HCT116 (cell line): ENCODE measurements around the gene UFD1. TPM values are rescaled to one million over a fixed set of nuclear protein-coding genes. Genes with fewer than 3 reads are reported as not detected.

ENCODE experiments used
- ATAC-seq: fragments of 200-7000 bp; cut with Tn5 transposase; 2 replicates; pipeline ENCODE4 v1.9.1; 2020; ENCODE audit warnings: mild to moderate bottlenecking, moderate library complexity
- BruUV-seq: library from RNA; stranded (reverse); fragments of 400-500 nt; replicated peaks from 2 replicates; lab custom pipeline; 2021; lab: Mats Ljungman, UMichigan
- CTCF ChIA-PET: fragments of 300-600 bp; sonication (Branson Sonifier 250); formaldehyde crosslinking; loops from one replicate; lab custom pipeline; 2021; ENCODE audit warnings: antibody characterized with exemption; lab: Charles Lee
- POLR2A ChIA-PET: fragments of 300-600, 350-600 bp; sonication (Branson Sonifier 250); formaldehyde crosslinking; loops from one replicate; lab custom pipeline; 2021; ENCODE audit warnings: antibody characterized with exemption; lab: Charles Lee
- RAD21 ChIA-PET, 2 experiments: fragments of 300-600 bp; sonication (Branson Sonifier 250); formaldehyde crosslinking; loops; one replicate each; lab custom pipeline; 2023; ENCODE audit warnings: low total read pairs in 2 of 2; ENCODE audit not compliant: uncharacterized antibody in 2 of 2, unreplicated experiment in 2 of 2, low non-redundant PET in 1 of 2; lab: Charles Lee
- DNase-seq: peaks from one replicate; pipeline ENCODE4 v3.0.0-alpha.2; 2010; ENCODE audit warnings: low read depth, low spot score
- H2AFZ ChIP-seq: fragments of 200-600 bp; shearing (Covaris generic), sonication (generic); 2 replicates; pipeline ENCODE4 v1.6.1; 2017; ENCODE audit warnings: low read depth, mixed run types, mixed read lengths, antibody characterized with exemption, low read length; ENCODE audit not compliant: poor library complexity, severe bottlenecking
- H3K27ac ChIP-seq: 2 replicates; pipeline ENCODE4 v1.5.1; 2012; ENCODE audit warnings: low read depth, low read length
- H3K27me3 ChIP-seq: fragments of 200-600 bp; sonication (generic); 2 replicates; pipeline ENCODE4 v1.6.1; 2016; ENCODE audit warnings: mixed run types, low read length, mixed read lengths; ENCODE audit not compliant: insufficient read depth
- H3K36me3 ChIP-seq, 2 experiments: fragments of 200-500 bp in 1 of 2; fragments of 200-600 bp in 1 of 2; sonication (Bioruptor generic) in 1 of 2; sonication (generic) in 1 of 2; 2 replicates each; pipeline versions ENCODE4 v1.5.1 to v1.6.1; 2014 to 2016; ENCODE audit warnings: low read length in 2 of 2, inconsistent platforms in 1 of 2, mixed read lengths in 1 of 2, mixed run types in 1 of 2; ENCODE audit not compliant: insufficient read depth in 2 of 2, control insufficient read depth in 1 of 2
- H3K4me1 ChIP-seq, 2 experiments: fragments of 200-600 bp in 1 of 2; sonication (generic) in 1 of 2; 2 replicates each; pipeline versions ENCODE4 v1.5.1 to v1.6.1; 2012 to 2017; ENCODE audit warnings: low read length in 2 of 2, inconsistent platforms in 1 of 2, mild to moderate bottlenecking in 1 of 2, mixed read lengths in 1 of 2, mixed run types in 1 of 2, moderate library complexity in 1 of 2; ENCODE audit not compliant: insufficient read depth in 2 of 2, control insufficient read depth in 1 of 2
- H3K4me2 ChIP-seq: fragments of 200-600 bp; sonication (generic); 2 replicates; pipeline ENCODE4 v1.6.1; 2017; ENCODE audit warnings: mixed run types, low read length, mixed read lengths
- H3K4me3 ChIP-seq, 2 experiments: fragments of 200-600 bp in 1 of 2; sonication (generic) in 1 of 2; replicated peaks in 1 of 2; 2 replicates each; pipeline ENCODE4 v1.5.1; 2011 to 2016; ENCODE audit warnings: low read length in 2 of 2, control low read depth in 1 of 2, low read depth in 1 of 2, mild to moderate bottlenecking in 1 of 2, mixed read lengths in 1 of 2, mixed run types in 1 of 2
- H3K79me2 ChIP-seq: fragments of 200-600 bp; sonication (generic); 2 replicates; pipeline ENCODE4 v1.6.1; 2017; ENCODE audit warnings: mild to moderate bottlenecking, mixed run types, low read length, moderate library complexity, mixed read lengths; ENCODE audit not compliant: insufficient read depth
- H3K9ac ChIP-seq: fragments of 200-600 bp; sonication (generic); 2 replicates; pipeline ENCODE4 v1.6.1; 2016; ENCODE audit warnings: low read length, mixed read lengths
- H3K9me2 ChIP-seq: fragments of 200-600 bp; sonication (generic), shearing (Covaris generic); 2 replicates; pipeline ENCODE4 v1.6.1; 2017; ENCODE audit warnings: mixed run types, mild to moderate bottlenecking, moderate library complexity; ENCODE audit not compliant: insufficient read depth
- H3K9me3 ChIP-seq, 2 experiments: fragments of 200-500 bp in 1 of 2; fragments of 200-600 bp in 1 of 2; sonication (Bioruptor generic) in 1 of 2; sonication (generic) in 1 of 2; 2 replicates each; pipeline ENCODE4 v1.6.1; 2014 to 2017; ENCODE audit warnings: low read length in 2 of 2, mixed read lengths in 2 of 2, inconsistent platforms in 1 of 2, low read depth in 1 of 2, mild to moderate bottlenecking in 1 of 2, mixed run types in 1 of 2, moderate library complexity in 1 of 2; ENCODE audit not compliant: control insufficient read depth in 1 of 2, insufficient read depth in 1 of 2
- H4K20me1 ChIP-seq: fragments of 200-600 bp; sonication (generic), shearing (Covaris generic); 2 replicates; pipeline ENCODE4 v1.6.1; 2017; ENCODE audit warnings: mixed run types, mild to moderate bottlenecking, moderate library complexity; ENCODE audit not compliant: insufficient read depth
- CEBPB ChIP-seq: IDR thresholded peaks from 2 replicates; pipeline ENCODE4 v1.6.1; 2012; ENCODE audit warnings: low read depth
- ELF1 ChIP-seq: IDR thresholded peaks from 2 replicates; pipeline ENCODE4 v1.6.1; 2012; ENCODE audit warnings: low read depth, borderline replicate concordance
- FOSL1 ChIP-seq: IDR thresholded peaks from 2 replicates; pipeline ENCODE4 v1.6.1; 2012; ENCODE audit warnings: low read depth
- JUND ChIP-seq: IDR thresholded peaks from 2 replicates; pipeline ENCODE4 v1.6.1; 2012
- POLR2A ChIP-seq: IDR thresholded peaks from 2 replicates; pipeline ENCODE4 v1.7.0; 2011; ENCODE audit warnings: borderline replicate concordance; ENCODE audit not compliant: insufficient read depth, insufficient read length; ENCODE audit errors: extremely low read depth
- POLR2AphosphoS5 ChIP-seq: IDR thresholded peaks from 2 replicates; pipeline ENCODE4 v1.6.1; 2011; ENCODE audit warnings: mild to moderate bottlenecking, low read depth, low read length, moderate library complexity
- RAD21 ChIP-seq: IDR thresholded peaks from 2 replicates; pipeline ENCODE4 v1.6.1; 2012; ENCODE audit warnings: low read depth, mild to moderate bottlenecking
- SIN3A ChIP-seq: IDR thresholded peaks from 2 replicates; pipeline ENCODE4 v1.6.1; 2012; ENCODE audit warnings: low read depth
- SP1 ChIP-seq: IDR thresholded peaks from 2 replicates; pipeline ENCODE4 v1.6.1; 2012; ENCODE audit warnings: low read depth
- SRF ChIP-seq: IDR thresholded peaks from 2 replicates; pipeline ENCODE4 v1.6.1; 2012; ENCODE audit warnings: low read depth
- YY1 ChIP-seq: IDR thresholded peaks from 2 replicates; pipeline ENCODE4 v1.6.1; 2011; ENCODE audit warnings: low read length, low read depth, moderate library complexity, mild to moderate bottlenecking; ENCODE audit not compliant: insufficient replicate concordance; ENCODE audit errors: extremely low read depth
- ZBTB33 ChIP-seq: IDR thresholded peaks from 2 replicates; pipeline ENCODE4 v1.6.1; 2011; ENCODE audit warnings: mild to moderate bottlenecking, low read length, moderate library complexity; ENCODE audit not compliant: insufficient replicate concordance; ENCODE audit errors: extremely low read depth
- ZFX ChIP-seq: fragments of 450-650 bp; IDR thresholded peaks from 2 replicates; pipeline ENCODE4 v1.6.1; 2017
- intact Hi-C: fragments of 100-400 bp; cut with micrococcal nuclease; formaldehyde crosslinking; loops from 2 replicates; pipeline ENCODE4 v1.10.0; 2022
- total RNA-seq: library from RNA; stranded (reverse); gene quantifications from one replicate; pipeline ENCODE4 v1.2.1, GENCODE V29; 2021; ENCODE audit not compliant: unreplicated experiment
- TF ChIP-seq, protein P1 (sequence below): IDR thresholded peaks from 2 replicates; pipeline ENCODE4 v1.6.1; 2012
- TF ChIP-seq, protein P2 (sequence below), 3 experiments: fragments of 200-600 bp in 1 of 3; sonication (generic) in 1 of 3; IDR thresholded peaks in 2 of 3; conservative IDR thresholded peaks in 1 of 3; 2 replicates each; pipeline ENCODE4 v1.5.1; 2012 to 2017; ENCODE audit warnings: low read depth in 2 of 3, low read length in 2 of 3, antibody characterized with exemption in 1 of 3, borderline replicate concordance in 1 of 3, control low read depth in 1 of 3, mild to moderate bottlenecking in 1 of 3, mixed read lengths in 1 of 3, mixed run types in 1 of 3, moderate library complexity in 1 of 3; ENCODE audit not compliant: insufficient read depth in 1 of 3
- TF ChIP-seq, protein P3 (sequence below): IDR thresholded peaks from 2 replicates; pipeline ENCODE4 v1.6.1; 2012
- TF ChIP-seq, protein P4 (sequence below): IDR thresholded peaks from 2 replicates; pipeline ENCODE4 v1.6.1; 2012; ENCODE audit warnings: low read depth

Gene UFD1
- total RNA-seq, 1 experiment from 2014 or later: 97.5 TPM

DNA sequence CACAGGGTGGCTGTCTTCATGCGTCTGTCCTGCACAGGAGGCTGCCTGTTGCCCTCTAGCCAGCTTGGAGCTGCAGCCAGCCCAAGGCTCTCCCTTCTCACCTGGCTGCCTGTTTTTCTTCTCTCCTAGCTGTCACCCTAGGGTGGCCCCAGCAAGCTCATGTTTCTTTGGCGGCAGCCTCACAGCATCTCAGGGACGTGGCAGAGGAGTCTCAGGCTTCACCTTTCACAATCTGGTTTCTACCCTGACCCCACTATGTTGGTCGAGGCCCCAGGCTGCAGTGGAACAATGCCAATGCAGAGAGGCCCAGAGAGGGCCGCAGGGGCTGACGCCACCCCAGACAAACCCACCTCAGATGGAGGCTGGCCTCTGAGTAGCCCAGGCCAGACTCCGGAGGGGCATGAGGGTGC lies 47.7 kb upstream of the UFD1 start:
- no peak for DNase-seq
- no peak overlapping the region for H3K9ac ChIP-seq
- TF ChIP-seq, protein P1, sequence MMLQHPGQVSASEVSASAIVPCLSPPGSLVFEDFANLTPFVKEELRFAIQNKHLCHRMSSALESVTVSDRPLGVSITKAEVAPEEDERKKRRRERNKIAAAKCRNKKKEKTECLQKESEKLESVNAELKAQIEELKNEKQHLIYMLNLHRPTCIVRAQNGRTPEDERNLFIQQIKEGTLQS: no peak
- TF ChIP-seq POLR2AphosphoS5: no peak
- TF ChIP-seq, protein P2, sequence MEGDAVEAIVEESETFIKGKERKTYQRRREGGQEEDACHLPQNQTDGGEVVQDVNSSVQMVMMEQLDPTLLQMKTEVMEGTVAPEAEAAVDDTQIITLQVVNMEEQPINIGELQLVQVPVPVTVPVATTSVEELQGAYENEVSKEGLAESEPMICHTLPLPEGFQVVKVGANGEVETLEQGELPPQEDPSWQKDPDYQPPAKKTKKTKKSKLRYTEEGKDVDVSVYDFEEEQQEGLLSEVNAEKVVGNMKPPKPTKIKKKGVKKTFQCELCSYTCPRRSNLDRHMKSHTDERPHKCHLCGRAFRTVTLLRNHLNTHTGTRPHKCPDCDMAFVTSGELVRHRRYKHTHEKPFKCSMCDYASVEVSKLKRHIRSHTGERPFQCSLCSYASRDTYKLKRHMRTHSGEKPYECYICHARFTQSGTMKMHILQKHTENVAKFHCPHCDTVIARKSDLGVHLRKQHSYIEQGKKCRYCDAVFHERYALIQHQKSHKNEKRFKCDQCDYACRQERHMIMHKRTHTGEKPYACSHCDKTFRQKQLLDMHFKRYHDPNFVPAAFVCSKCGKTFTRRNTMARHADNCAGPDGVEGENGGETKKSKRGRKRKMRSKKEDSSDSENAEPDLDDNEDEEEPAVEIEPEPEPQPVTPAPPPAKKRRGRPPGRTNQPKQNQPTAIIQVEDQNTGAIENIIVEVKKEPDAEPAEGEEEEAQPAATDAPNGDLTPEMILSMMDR (IDR thresholded peaks at IDR 0.05 in 2 of 3, conservative IDR thresholded peaks at IDR 0.05 in 1 of 3; ENCODE audit: borderline replicate concordance in 1 of 3, insufficient read depth in 1 of 3, low read depth in 2 of 3, low read length in 2 of 3): no peak
- no peak for TF ChIP-seq SIN3A
- TF ChIP-seq YY1: no peak
- TF ChIP-seq SP1: no peak
- TF ChIP-seq ZBTB33: no peak
- no peak for TF ChIP-seq ELF1
- TF ChIP-seq, protein P3, sequence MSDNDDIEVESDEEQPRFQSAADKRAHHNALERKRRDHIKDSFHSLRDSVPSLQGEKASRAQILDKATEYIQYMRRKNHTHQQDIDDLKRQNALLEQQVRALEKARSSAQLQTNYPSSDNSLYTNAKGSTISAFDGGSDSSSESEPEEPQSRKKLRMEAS: no peak
- no peak for TF ChIP-seq CEBPB
- no peak for TF ChIP-seq SRF
- TF ChIP-seq, protein P4, sequence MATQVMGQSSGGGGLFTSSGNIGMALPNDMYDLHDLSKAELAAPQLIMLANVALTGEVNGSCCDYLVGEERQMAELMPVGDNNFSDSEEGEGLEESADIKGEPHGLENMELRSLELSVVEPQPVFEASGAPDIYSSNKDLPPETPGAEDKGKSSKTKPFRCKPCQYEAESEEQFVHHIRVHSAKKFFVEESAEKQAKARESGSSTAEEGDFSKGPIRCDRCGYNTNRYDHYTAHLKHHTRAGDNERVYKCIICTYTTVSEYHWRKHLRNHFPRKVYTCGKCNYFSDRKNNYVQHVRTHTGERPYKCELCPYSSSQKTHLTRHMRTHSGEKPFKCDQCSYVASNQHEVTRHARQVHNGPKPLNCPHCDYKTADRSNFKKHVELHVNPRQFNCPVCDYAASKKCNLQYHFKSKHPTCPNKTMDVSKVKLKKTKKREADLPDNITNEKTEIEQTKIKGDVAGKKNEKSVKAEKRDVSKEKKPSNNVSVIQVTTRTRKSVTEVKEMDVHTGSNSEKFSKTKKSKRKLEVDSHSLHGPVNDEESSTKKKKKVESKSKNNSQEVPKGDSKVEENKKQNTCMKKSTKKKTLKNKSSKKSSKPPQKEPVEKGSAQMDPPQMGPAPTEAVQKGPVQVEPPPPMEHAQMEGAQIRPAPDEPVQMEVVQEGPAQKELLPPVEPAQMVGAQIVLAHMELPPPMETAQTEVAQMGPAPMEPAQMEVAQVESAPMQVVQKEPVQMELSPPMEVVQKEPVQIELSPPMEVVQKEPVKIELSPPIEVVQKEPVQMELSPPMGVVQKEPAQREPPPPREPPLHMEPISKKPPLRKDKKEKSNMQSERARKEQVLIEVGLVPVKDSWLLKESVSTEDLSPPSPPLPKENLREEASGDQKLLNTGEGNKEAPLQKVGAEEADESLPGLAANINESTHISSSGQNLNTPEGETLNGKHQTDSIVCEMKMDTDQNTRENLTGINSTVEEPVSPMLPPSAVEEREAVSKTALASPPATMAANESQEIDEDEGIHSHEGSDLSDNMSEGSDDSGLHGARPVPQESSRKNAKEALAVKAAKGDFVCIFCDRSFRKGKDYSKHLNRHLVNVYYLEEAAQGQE: no peak
- no peak for TF ChIP-seq JUND
- TF ChIP-seq RAD21: no peak
- no peak for TF ChIP-seq FOSL1
- TF ChIP-seq POLR2A: no peak
- no peak for TF ChIP-seq ZFX
- ChIA-PET RAD21 (no interaction called here), POLR2A (no interaction called here), CTCF (no interaction called here)
- no peak overlapping the region for H3K4me3 ChIP-seq
- H3K9me2 ChIP-seq: no peaks in the 10 kb centered on the region
- H3K27ac ChIP-seq: no peak overlapping the region
- no TSS peak for BruUV-seq
- no peak overlapping the region for H3K4me2 ChIP-seq
- no peaks in the 10 kb centered on the region for H3K9me3 ChIP-seq
- peaks cover 0 to 5% of the 10 kb centered on the region in 2 experiments; a peak in 1 of 4 replicates for H3K4me1 ChIP-seq
- no peaks in the 10 kb centered on the region for H3K79me2 ChIP-seq
- H2AFZ ChIP-seq: no peak overlapping the region
- H3K36me3 ChIP-seq: no peaks in the 10 kb centered on the region
- no peaks in the 10 kb centered on the region for H4K20me1 ChIP-seq
- no peak for ATAC-seq
- intact Hi-C loops: no loop called here
- no peaks in the 10 kb centered on the region for H3K27me3 ChIP-seq
